ENCODE data around the gene MTF1.
A peak's percentile ranks its signal among the peaks of the same experiment; 100 is the strongest.

Gene MTF1

GRCh38 chr1:37867784-37868183 is 8.4 kb upstream of the MTF1 start:
- no peak for DNase-seq (ENCODE audit: low read depth)

GRCh38 chr1:37866491-37866890 is 7.1 kb upstream of the MTF1 start:
- no peak for DNase-seq (ENCODE audit: low read depth)

GRCh38 chr1:37865348-37866120 is 6.1 kb upstream of the MTF1 start:
- peak; percentile 39 for DNase-seq (ENCODE audit: low read depth)

- DNase-seq (ENCODE audit: low read depth): no peak
These were observed 2.9 kb upstream of the MTF1 start for GRCh38 chr1:37862330-37862729.

- no peak for DNase-seq (ENCODE audit: low read depth)
These were observed 1.8 kb upstream of the MTF1 start for GRCh38 chr1:37861151-37861550.

- DNase-seq (ENCODE audit: low read depth): no peak
These were observed 914 bp upstream of the MTF1 start for GRCh38 chr1:37860346-37860666.

GRCh38 chr1:37858931-37859506 is 373 bp downstream of the MTF1 start:
- no peak for DNase-seq (ENCODE audit: low read depth)

GRCh38 chr1:37854406-37854805 is 5.0 kb downstream of the MTF1 start:
- DNase-seq (ENCODE audit: low read depth): no peak

GRCh38 chr1:37853157-37853556 is 6.2 kb downstream of the MTF1 start:
- DNase-seq (ENCODE audit: low read depth): no peak

- DNase-seq (ENCODE audit: low read depth): no peak
These were observed 7.6 kb downstream of the MTF1 start for GRCh38 chr1:37851782-37852210.

- no peak for DNase-seq (ENCODE audit: low read depth)
These were observed 8.1 kb downstream of the MTF1 start for GRCh38 chr1:37851262-37851661.

GRCh38 chr1:37850352-37850955 is 8.9 kb downstream of the MTF1 start:
- no peak for DNase-seq (ENCODE audit: low read depth)

GRCh38 chr1:37849480-37849879 is 9.9 kb downstream of the MTF1 start:
- DNase-seq (ENCODE audit: low read depth): no peak

- no peak for DNase-seq (ENCODE audit: low read depth)
These were observed 12.6 kb downstream of the MTF1 start for GRCh38 chr1:37846647-37847339.

- DNase-seq (ENCODE audit: low read depth): no peak
These were observed 13.6 kb downstream of the MTF1 start for GRCh38 chr1:37845786-37846185.

GRCh38 chr1:37845049-37845646 is 14.2 kb downstream of the MTF1 start:
- no peak for DNase-seq (ENCODE audit: low read depth)

GRCh38 chr1:37844536-37844935 is 14.9 kb downstream of the MTF1 start:
- DNase-seq (ENCODE audit: low read depth): no peak

GRCh38 chr1:37841652-37842051 is 17.7 kb downstream of the MTF1 start:
- DNase-seq (ENCODE audit: low read depth): no peak

- no peak for DNase-seq (ENCODE audit: low read depth)
These were observed 18.7 kb downstream of the MTF1 start for GRCh38 chr1:37840711-37841110.

GRCh38 chr1:37839676-37840075 is 19.7 kb downstream of the MTF1 start:
- DNase-seq (ENCODE audit: low read depth): no peak

GRCh38 chr1:37836788-37837187 is 22.6 kb downstream of the MTF1 start:
- DNase-seq (ENCODE audit: low read depth): no peak

GRCh38 chr1:37831809-37832208 is 27.6 kb downstream of the MTF1 start:
- DNase-seq (ENCODE audit: low read depth): no peak

GRCh38 chr1:37831109-37831508 is 28.3 kb downstream of the MTF1 start:
- no peak for DNase-seq (ENCODE audit: low read depth)
